HepG2 (cell line): ENCODE data around the gene SEC31B. TPM values are rescaled to one million over a fixed set of nuclear protein-coding genes. Genes with fewer than 3 reads are reported as not detected.

Source experiments
- CREM ChIP-seq, 2 experiments: sonication (generic) in 1 of 2; formaldehyde crosslinking in 1 of 2; IDR thresholded peaks; 2 replicates each; pipeline versions ENCODE4 v1.4.0 to v1.6.1; 2016 to 2020; ENCODE audit warnings: antibody characterized with exemption in 1 of 2, mild to moderate bottlenecking in 1 of 2, missing genetic modification reagents in 1 of 2
- GTF3A ChIP-seq: sonication (generic); formaldehyde crosslinking; conservative IDR thresholded peaks from 2 replicates; pipeline ENCODE4 v1.4.0; 2020; ENCODE audit warnings: mild to moderate bottlenecking, missing genetic modification reagents
- KLF9 ChIP-seq: IDR thresholded peaks from 2 replicates; pipeline ENCODE4 v1.6.1; 2016; ENCODE audit warnings: low read depth
- MED1 ChIP-seq: sonication (generic); formaldehyde crosslinking; IDR thresholded peaks from 2 replicates; pipeline ENCODE4 v1.4.0; 2020; ENCODE audit warnings: missing genetic modification reagents
- SPEN ChIP-seq: sonication (generic); formaldehyde crosslinking; IDR thresholded peaks from 2 replicates; pipeline ENCODE4 v1.5.1; 2020; ENCODE audit warnings: low read depth, mild to moderate bottlenecking, missing genetic modification reagents
- WIZ ChIP-seq: sonication (generic); formaldehyde crosslinking; IDR thresholded peaks from 2 replicates; pipeline ENCODE4 v1.5.1; 2020; ENCODE audit warnings: mild to moderate bottlenecking, missing genetic modification reagents
- ZBTB33 ChIP-seq: sonication (generic); formaldehyde crosslinking; IDR thresholded peaks from 2 replicates; pipeline ENCODE4 v1.4.0; 2020; ENCODE audit warnings: missing genetic modification reagents
- ZNF136 ChIP-seq: sonication (generic); formaldehyde crosslinking; IDR thresholded peaks from 2 replicates; pipeline ENCODE4 v1.8.1; 2022; ENCODE audit warnings: low read depth, mild to moderate bottlenecking, moderate library complexity, missing genetic modification reagents
- ZNF18 ChIP-seq: sonication (generic); formaldehyde crosslinking; IDR thresholded peaks from 2 replicates; pipeline ENCODE4 v1.8.0; 2022; ENCODE audit warnings: mild to moderate bottlenecking, missing genetic modification reagents; ENCODE audit not compliant: insufficient replicate concordance
- ZNF281 ChIP-seq: sonication (generic); formaldehyde crosslinking; IDR thresholded peaks from 2 replicates; pipeline ENCODE4 v1.4.0; 2020; ENCODE audit warnings: missing genetic modification reagents, borderline replicate concordance
- ZNF350 ChIP-seq: sonication (generic); formaldehyde crosslinking; IDR thresholded peaks from 2 replicates; pipeline ENCODE4 v1.4.0; 2020; ENCODE audit warnings: mild to moderate bottlenecking, low read depth, missing genetic modification reagents, borderline replicate concordance
- ZNF614 ChIP-seq: IDR thresholded peaks from 2 replicates; pipeline ENCODE4 v1.6.1; 2018; ENCODE audit warnings: missing biosample characterization, missing genetic modification reagents, inconsistent platforms, borderline replicate concordance
- ZNF746 ChIP-seq: sonication (generic); formaldehyde crosslinking; IDR thresholded peaks from 2 replicates; pipeline ENCODE4 v1.8.0; 2022; ENCODE audit warnings: mild to moderate bottlenecking, missing genetic modification reagents
- ZNF879 ChIP-seq: sonication (generic); formaldehyde crosslinking; IDR thresholded peaks from 2 replicates; pipeline ENCODE4 v1.8.1; 2023; ENCODE audit warnings: missing genetic modification reagents
- polyA plus RNA-seq, 8 experiments: library from polyadenylated mRNA; depleted of rRNA in 3 of 8; stranded (reverse) in 7 of 8; unstranded in 1 of 8; fragments of >200 nt; fragmentation: Illumina TruSeq in 4 of 8; extraction: Trizol in 4 of 8; gene quantifications; 2 replicates each; pipeline versions ENCODE4 v1.2.1 to v1.2.3, GENCODE V29; 2011 to 2016; ENCODE audit warnings: low read depth in 4 of 8, missing spikeins in 1 of 8, mixed read lengths in 1 of 8; ENCODE audit not compliant: insufficient read depth in 1 of 8
- total RNA-seq, 5 experiments: library from RNA; depleted of rRNA; stranded (reverse); fragments of >200 nt; fragmentation: Illumina TruSeq; extraction: Trizol; gene quantifications; 2 replicates each; pipeline ENCODE4 v1.2.3, GENCODE V29; 2016; ENCODE audit warnings: low read depth in 1 of 5
- TF ChIP-seq, protein P1 (sequence below): sonication (generic); formaldehyde crosslinking; IDR thresholded peaks from 2 replicates; pipeline ENCODE4 v1.9.0; 2021; ENCODE audit warnings: missing genetic modification reagents, borderline replicate concordance
- TF ChIP-seq, protein P2 (sequence below): sonication (generic); formaldehyde crosslinking; IDR thresholded peaks from 2 replicates; pipeline ENCODE4 v1.4.0; 2020; ENCODE audit warnings: mild to moderate bottlenecking, missing genetic modification reagents
- TF ChIP-seq, protein P3 (sequence below): sonication (generic); formaldehyde crosslinking; IDR thresholded peaks from 2 replicates; pipeline ENCODE4 v1.8.0; 2023; ENCODE audit warnings: mild to moderate bottlenecking, missing genetic modification reagents

The SEC31B gene
- total and polyA plus RNA-seq, 2 of the 13 experiments (the other 11 are each of a cell fraction or from before 2014, with no cell fraction given) = 2.0 to 8.3 TPM

DNA sequence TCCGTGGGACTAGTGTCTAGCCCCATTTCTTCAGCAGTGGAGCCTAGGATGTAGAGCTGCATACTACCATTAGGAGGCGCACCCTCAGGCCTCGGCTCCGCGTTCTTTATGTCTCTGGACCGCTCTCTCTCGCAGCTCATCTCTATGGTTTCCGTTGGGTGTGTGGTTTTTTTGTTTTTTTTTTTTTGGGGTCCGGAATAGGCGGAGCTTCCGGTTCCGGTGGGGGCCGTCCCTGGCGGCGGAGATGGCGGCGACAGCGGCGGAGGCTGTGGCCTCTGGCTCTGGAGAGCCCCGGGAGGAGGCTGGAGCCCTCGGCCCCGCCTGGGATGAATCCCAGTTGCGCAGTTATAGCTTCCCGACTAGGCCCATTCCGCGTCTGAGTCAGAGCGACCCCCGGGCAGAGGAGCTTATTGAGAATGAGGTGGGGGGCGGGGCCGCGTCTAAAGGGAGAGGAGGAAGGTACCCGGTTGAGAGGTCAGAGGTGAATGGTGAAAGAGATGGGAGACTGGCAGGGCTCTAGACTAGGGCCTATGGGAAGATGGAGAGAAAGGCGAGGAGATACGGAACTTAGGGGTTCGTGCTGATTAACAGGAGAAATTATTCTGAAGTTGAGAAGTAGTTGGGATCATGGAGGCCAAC, 16.2 kb upstream of the SEC31B start, which contains the start of gene HIF1AN (continued):
- TF ChIP-seq, protein P1, sequence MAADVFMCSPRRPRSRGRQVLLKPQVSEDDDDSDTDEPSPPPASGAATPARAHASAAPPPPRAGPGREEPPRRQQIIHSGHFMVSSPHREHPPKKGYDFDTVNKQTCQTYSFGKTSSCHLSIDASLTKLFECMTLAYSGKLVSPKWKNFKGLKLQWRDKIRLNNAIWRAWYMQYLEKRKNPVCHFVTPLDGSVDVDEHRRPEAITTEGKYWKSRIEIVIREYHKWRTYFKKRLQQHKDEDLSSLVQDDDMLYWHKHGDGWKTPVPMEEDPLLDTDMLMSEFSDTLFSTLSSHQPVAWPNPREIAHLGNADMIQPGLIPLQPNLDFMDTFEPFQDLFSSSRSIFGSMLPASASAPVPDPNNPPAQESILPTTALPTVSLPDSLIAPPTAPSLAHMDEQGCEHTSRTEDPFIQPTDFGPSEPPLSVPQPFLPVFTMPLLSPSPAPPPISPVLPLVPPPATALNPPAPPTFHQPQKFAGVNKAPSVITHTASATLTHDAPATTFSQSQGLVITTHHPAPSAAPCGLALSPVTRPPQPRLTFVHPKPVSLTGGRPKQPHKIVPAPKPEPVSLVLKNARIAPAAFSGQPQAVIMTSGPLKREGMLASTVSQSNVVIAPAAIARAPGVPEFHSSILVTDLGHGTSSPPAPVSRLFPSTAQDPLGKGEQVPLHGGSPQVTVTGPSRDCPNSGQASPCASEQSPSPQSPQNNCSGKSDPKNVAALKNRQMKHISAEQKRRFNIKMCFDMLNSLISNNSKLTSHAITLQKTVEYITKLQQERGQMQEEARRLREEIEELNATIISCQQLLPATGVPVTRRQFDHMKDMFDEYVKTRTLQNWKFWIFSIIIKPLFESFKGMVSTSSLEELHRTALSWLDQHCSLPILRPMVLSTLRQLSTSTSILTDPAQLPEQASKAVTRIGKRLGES (CRISPR knock-in tag) = no peak
- TF ChIP-seq ZNF614 = peak; percentile 76; the same call in 1 of the 2 replicates
- TF ChIP-seq ZNF746 = no peak
- TF ChIP-seq ZBTB33 (CRISPR knock-in tag) = peak; percentile 51; the same call in 1 of the 2 replicates
- TF ChIP-seq KLF9 (CRISPR knock-in tag) = peak; percentile 78; the same call in 1 of the 2 replicates
- TF ChIP-seq MED1 (CRISPR knock-in tag) = peak; percentile 72
- TF ChIP-seq ZNF18 (CRISPR knock-in tag) = no peak
- TF ChIP-seq SPEN (CRISPR knock-in tag) = peak; percentile 88
- peak; percentile 46; the same call in 1 of the 2 replicates for TF ChIP-seq ZNF136
- no peak for TF ChIP-seq GTF3A (CRISPR knock-in tag)
- TF ChIP-seq, protein P2, sequence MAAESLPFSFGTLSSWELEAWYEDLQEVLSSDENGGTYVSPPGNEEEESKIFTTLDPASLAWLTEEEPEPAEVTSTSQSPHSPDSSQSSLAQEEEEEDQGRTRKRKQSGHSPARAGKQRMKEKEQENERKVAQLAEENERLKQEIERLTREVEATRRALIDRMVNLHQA = no peak
- peak; percentile 35; the same call in 1 of the 2 replicates for TF ChIP-seq ZNF281 (CRISPR knock-in tag)
- TF ChIP-seq ZNF879 (CRISPR knock-in tag) = no peak
- TF ChIP-seq ZNF350 (CRISPR knock-in tag) = peak; percentile 45
- TF ChIP-seq CREM (IDR thresholded peaks at IDR 0.05) = peak; percentile 57
- TF ChIP-seq CREM (CRISPR knock-in tag; IDR thresholded peaks at IDR 0.05) = no peak
- TF ChIP-seq, protein P3, sequence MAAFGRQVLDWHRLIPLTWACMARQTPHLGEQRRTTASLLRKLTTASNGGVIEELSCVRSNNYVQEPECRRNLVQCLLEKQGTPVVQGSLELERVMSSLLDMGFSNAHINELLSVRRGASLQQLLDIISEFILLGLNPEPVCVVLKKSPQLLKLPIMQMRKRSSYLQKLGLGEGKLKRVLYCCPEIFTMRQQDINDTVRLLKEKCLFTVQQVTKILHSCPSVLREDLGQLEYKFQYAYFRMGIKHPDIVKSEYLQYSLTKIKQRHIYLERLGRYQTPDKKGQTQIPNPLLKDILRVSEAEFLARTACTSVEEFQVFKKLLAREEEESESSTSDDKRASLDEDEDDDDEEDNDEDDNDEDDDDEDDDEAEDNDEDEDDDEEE (CRISPR knock-in tag) = 0 out of 2 replicates have a peak, but pooled peaks have one; percentile 23
- peak; percentile 22; the same call in 1 of the 2 replicates for TF ChIP-seq WIZ (CRISPR knock-in tag)
